Measurements from ENCODE around the gene EAF2. TPM values are rescaled to one million over a fixed set of nuclear protein-coding genes. Genes with fewer than 3 reads are reported as not detected.

Gene EAF2
- total and polyA plus RNA-seq, 5 experiments from 2014 or later: 9.6 to 21.4 (median 12.5) TPM

DNA sequence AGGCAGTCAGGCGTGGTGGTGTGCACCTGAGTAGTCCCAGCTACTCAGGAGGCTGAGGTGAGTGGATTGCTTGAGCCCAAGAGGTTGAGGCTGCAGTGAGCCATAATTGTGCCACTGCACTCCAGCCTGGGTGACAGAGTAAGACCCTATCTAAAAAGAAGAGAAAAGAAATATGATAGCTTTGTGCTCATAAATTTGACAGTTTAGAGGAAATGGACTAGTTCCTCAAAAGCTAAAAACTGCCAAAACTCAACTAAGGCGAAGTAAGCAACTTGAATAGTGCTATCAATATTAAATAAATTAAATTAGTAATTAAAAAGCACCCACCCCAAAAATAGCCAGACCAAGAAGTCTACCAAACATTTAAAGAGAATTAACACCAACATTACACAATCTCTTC, 34.7 kb downstream of the EAF2 start:
- POLR2A ChIA-PET: no interaction called here
- no peak overlapping the region for H3K4me3 Mint-ChIP-seq
- no peak overlapping the region for H3K27ac Mint-ChIP-seq
- H3K36me3 Mint-ChIP-seq: peaks cover 11 to 15% (median 13%) of the 10 kb centered on the region in 3 donors
- ATAC-seq (no peak), DNase-seq (no peak)
- H3K27me3 Mint-ChIP-seq: no peaks in the 10 kb centered on the region
- no peaks in the 10 kb centered on the region for H3K9me3 Mint-ChIP-seq
- peaks cover 0 to 18% (median 0%) of the 10 kb centered on the region in 4 donors for H3K4me1 Mint-ChIP-seq

- ATAC-seq: no peak
- H3K4me1 Mint-ChIP-seq: peaks cover 0 to 18% (median 0%) of the 10 kb centered on the region in 4 donors
- DNase-seq: no peak
- no peaks in the 10 kb centered on the region for H3K9me3 Mint-ChIP-seq
- H3K4me3 Mint-ChIP-seq: no peak overlapping the region
- H3K27ac Mint-ChIP-seq: no peak overlapping the region
- peaks cover 11 to 15% (median 13%) of the 10 kb centered on the region in 3 donors for H3K36me3 Mint-ChIP-seq
- no peaks in the 10 kb centered on the region for H3K27me3 Mint-ChIP-seq
- POLR2A ChIA-PET: no interaction called here
Observed at GRCh38 chr3:121870717-121871116, 35.7 kb downstream of the EAF2 start.

- H3K9me3 Mint-ChIP-seq: no peaks in the 10 kb centered on the region
- ATAC-seq: no peak
- no peaks in the 10 kb centered on the region for H3K27me3 Mint-ChIP-seq
- no peak overlapping the region for H3K4me3 Mint-ChIP-seq
- no peak overlapping the region for H3K27ac Mint-ChIP-seq
- peaks cover 11 to 13% (median 12%) of the 10 kb centered on the region in 3 donors for H3K36me3 Mint-ChIP-seq
- POLR2A ChIA-PET: no interaction called here
- no peak for DNase-seq
- peaks cover 0 to 18% (median 0%) of the 10 kb centered on the region in 4 donors for H3K4me1 Mint-ChIP-seq
Observed at GRCh38 chr3:121871430-121871829, 36.4 kb downstream of the EAF2 start.

GRCh38 chr3:121878411-121878810, 43.4 kb downstream of the EAF2 start:
- Mint-ChIP-seq H3K9me3 (no peaks in the 10 kb centered on the region), H3K27ac (peak overlapping the region in 1 of 10 donors; percentile 82), H3K4me3 (no peak overlapping the region), H3K36me3 (peaks cover 0 to 9% (median 3%) of the 10 kb centered on the region in 3 donors), H3K4me1 (no peaks in the 10 kb centered on the region), H3K27me3 (no peaks in the 10 kb centered on the region)
- no peak for ATAC-seq
- POLR2A ChIA-PET: no interaction called here
- no peak for DNase-seq

DNA sequence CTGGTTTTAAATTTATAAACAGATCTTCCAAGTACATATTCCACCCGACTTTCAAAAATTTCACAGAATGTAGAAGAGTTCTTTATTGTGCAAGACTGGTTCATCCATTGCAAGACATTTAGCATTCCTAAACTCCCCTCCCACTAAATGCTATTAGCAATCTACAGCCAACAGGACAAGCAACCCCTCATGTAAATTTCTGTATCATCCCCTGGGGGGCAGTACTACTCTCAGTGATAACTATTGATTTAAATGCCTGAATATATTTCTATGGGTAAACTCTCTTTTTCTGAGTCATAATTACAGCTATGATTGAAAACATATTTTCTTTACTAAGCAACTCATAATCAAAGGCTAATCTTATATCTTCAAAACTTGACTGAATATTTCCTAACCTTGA, 48.5 kb downstream of the EAF2 start:
- no peak overlapping the region for H3K27ac Mint-ChIP-seq
- ATAC-seq: no peak
- H3K4me3 Mint-ChIP-seq: no peak overlapping the region
- no peak for DNase-seq
- POLR2A ChIA-PET: no interaction called here
- H3K9me3 Mint-ChIP-seq: no peaks in the 10 kb centered on the region
- no peaks in the 10 kb centered on the region for H3K27me3 Mint-ChIP-seq
- no peaks in the 10 kb centered on the region for H3K4me1 Mint-ChIP-seq
- peaks cover 0 to 8% (median 3%) of the 10 kb centered on the region in 3 donors for H3K36me3 Mint-ChIP-seq

DNA sequence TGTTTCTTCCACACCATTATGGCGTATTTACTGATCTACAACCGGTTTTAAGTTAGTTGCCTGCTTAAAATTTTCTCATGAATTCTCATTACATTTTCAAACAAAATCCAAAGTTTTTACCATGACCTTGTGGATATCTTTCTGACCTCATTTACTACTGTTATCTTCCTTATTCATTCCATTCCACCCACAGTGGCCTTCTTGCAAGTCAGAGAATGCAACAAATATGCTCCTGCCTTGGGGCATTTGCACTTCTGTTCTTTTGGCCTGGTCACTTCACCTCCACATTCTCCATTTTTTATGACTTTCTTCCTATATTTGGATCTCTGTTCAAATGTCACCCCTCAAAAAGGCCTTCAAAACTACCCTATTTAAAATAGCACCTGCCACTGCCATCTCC, 50.4 kb downstream of the EAF2 start:
- Mint-ChIP-seq H3K4me3 (no peak overlapping the region), H3K9me3 (no peaks in the 10 kb centered on the region), H3K4me1 (no peaks in the 10 kb centered on the region), H3K27me3 (no peaks in the 10 kb centered on the region), H3K27ac (no peak overlapping the region), H3K36me3 (peaks cover 0 to 8% (median 1%) of the 10 kb centered on the region in 3 donors)
- DNase-seq (no peak), ATAC-seq (no peak)
- POLR2A ChIA-PET: no interaction called here

DNA sequence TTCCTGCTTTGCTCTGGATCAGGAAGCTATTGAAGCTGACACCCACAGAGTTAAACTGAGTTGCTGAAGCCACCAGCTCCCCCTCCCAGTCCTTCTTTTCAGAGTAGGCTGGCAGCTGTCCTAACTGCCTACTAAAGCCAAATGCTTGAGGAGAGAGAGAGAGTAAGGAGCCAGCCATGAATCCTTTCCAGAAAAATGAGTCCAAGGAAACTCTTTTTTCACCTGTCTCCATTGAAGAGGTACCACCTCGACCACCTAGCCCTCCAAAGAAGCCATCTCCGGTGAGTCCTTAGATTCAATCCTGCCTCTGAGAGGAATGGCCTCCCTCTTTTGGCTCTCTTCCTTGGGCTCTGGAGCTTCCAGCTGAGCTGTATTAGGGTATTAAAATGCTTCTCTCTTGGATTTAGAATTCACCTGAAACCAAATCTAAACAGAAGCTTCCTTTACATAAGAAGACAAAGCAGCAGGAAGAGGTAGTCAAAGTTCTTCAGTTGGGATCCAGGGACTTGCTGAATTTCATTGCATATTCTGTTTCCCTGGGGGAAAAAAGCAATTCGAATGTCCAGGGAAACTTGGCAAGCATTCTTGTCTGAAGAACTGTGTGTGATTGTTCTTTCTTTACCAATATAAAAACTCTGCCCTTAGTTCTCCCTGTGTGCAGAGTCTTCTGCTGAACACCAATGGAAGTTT, 59.4 kb downstream of the EAF2 start, which contains the start of gene SLC15A2:
Gene SLC15A2 (plus strand): TSS at position 101 of the 690 bp plus-strand sequence. CDS start 76 bp downstream, at position 177.
- POLR2A ChIA-PET: no interaction called here

GRCh38 chr3:121895121-121895520, 60.1 kb downstream of the EAF2 start:
- DNase-seq (no peak), ATAC-seq (no peak)
- peaks cover 0 to 16% (median 5%) of the 10 kb centered on the region in 3 donors for H3K36me3 Mint-ChIP-seq
- POLR2A ChIA-PET: no interaction called here
- no peak overlapping the region for H3K27ac Mint-ChIP-seq
- H3K9me3 Mint-ChIP-seq: no peaks in the 10 kb centered on the region
- H3K4me1 Mint-ChIP-seq: no peaks in the 10 kb centered on the region
- H3K4me3 Mint-ChIP-seq: no peak overlapping the region
- no peaks in the 10 kb centered on the region for H3K27me3 Mint-ChIP-seq

More for the DNA sequence above, 59.4 kb downstream of the EAF2 start, which contains the start of gene SLC15A2:
- no peak within 1 kb of the TSS for H3K27ac Mint-ChIP-seq
- peaks cover 0 to 16% (median 5%) of the 10 kb centered on the region in 3 donors for H3K36me3 Mint-ChIP-seq
- no peak for DNase-seq
- H3K4me1 Mint-ChIP-seq: no peaks in the 10 kb centered on the region
- no peak for ATAC-seq
- H3K9me3 Mint-ChIP-seq: no peaks in the 10 kb centered on the region
- no peaks in the 10 kb centered on the region for H3K27me3 Mint-ChIP-seq
- H3K4me3 Mint-ChIP-seq: no peak within 1 kb of the TSS

DNA sequence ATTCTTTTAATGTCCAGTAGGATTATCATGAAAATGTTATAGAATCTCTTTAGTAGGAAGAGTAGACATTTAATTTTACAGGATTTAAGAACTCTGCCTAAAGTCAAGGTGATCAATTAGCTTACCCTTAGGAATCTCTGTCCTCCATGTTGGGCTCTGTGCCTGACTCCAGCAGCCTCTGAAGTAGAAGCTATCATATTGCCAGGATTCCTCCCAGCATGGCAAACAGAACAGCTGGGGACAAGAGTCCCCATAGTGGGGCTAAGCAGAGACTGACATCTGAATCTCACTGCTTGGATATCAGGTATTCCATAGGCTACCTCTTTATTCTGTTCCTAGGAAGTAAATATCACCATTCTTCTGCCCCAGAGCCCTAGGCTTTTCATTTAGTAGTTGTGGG, 60.7 kb downstream of the EAF2 start:
- POLR2A ChIA-PET: no interaction called here
- H3K4me3 Mint-ChIP-seq: no peak overlapping the region
- no peak overlapping the region for H3K27ac Mint-ChIP-seq
- H3K9me3 Mint-ChIP-seq: no peaks in the 10 kb centered on the region
- no peak for DNase-seq
- no peaks in the 10 kb centered on the region for H3K27me3 Mint-ChIP-seq
- no peak for ATAC-seq
- H3K36me3 Mint-ChIP-seq: peaks cover 0 to 16% (median 5%) of the 10 kb centered on the region in 3 donors
- no peaks in the 10 kb centered on the region for H3K4me1 Mint-ChIP-seq

DNA sequence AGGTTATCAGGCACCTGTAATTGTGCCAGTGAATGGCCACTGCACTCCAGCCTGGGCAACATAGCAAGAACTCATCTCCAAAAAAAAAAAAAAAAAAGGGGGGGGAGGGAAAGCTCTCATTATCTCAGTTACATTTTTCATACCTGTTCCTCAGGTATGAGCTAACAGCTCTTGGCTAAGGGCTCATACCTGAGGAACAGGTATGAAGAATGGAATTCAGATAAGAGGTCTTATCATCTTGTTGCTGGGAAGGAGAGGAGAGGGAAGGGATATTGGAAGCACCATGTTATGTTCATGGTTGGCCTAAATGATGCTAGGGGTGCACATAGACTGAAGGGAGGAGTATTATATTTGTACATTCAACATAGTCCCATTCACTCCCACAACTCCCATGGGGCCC, 61.8 kb downstream of the EAF2 start:
- H3K36me3 Mint-ChIP-seq: peaks cover 0 to 16% (median 5%) of the 10 kb centered on the region in 3 donors
- H3K4me1 Mint-ChIP-seq: no peaks in the 10 kb centered on the region
- POLR2A ChIA-PET: no interaction called here
- no peak overlapping the region for H3K27ac Mint-ChIP-seq
- ATAC-seq (no peak), DNase-seq (no peak)
- no peaks in the 10 kb centered on the region for H3K9me3 Mint-ChIP-seq
- no peaks in the 10 kb centered on the region for H3K27me3 Mint-ChIP-seq
- H3K4me3 Mint-ChIP-seq: no peak overlapping the region

GRCh38 chr3:121897296-121897695, 62.3 kb downstream of the EAF2 start:
- Mint-ChIP-seq H3K4me3 (no peak overlapping the region), H3K27me3 (no peaks in the 10 kb centered on the region), H3K36me3 (peaks cover 0 to 17% (median 5%) of the 10 kb centered on the region in 3 donors), H3K4me1 (no peaks in the 10 kb centered on the region), H3K27ac (no peak overlapping the region), H3K9me3 (peaks cover 0 to under 1% (median 0%) of the 10 kb centered on the region in 9 donors)
- no peak for DNase-seq
- ATAC-seq: no peak
- POLR2A ChIA-PET: no interaction called here

DNA sequence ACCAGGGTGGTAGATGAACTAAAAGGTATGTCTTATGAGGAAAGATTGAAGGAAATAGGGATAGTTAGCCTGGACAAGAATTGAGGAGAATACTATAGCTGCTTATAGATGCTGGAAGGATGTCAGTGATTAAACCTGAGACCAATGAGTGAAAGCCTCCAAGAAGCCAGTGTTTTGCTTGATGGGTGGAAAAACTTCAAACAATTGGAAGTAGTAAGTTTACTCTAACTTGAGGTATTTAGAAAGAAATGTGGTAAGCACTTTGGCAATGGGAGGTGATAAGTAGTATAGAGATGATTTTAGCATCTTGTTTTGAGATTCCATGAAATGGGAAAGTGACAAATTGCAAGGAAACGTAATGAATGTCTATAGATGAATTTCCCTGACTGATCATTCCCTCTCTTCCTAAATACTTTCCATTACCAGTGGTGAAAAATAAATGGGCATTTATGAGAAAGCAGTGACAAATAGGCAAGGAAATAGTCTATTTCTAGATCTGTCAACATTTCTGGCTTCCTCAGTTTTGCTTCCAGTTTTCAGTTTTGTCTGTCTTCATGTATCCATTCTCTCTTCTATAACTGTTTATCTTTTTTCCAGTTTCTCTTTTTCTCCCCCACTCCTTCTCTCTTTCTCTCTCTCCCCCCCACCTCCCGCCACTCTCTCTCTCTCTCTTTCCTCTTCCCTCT, 78.4 kb downstream of the EAF2 start:
- Mint-ChIP-seq H3K4me1 (peaks cover 0 to 2% (median under 1%) of the 10 kb centered on the region in 4 donors), H3K4me3 (no peak overlapping the region), H3K27me3 (no peaks in the 10 kb centered on the region), H3K27ac (no peak overlapping the region), H3K36me3 (peaks cover 22 to 30% (median 25%) of the 10 kb centered on the region in 3 donors), H3K9me3 (peaks cover 0 to 8% (median 2%) of the 10 kb centered on the region in 9 donors)
- ATAC-seq (no peak), DNase-seq (no peak)
- POLR2A ChIA-PET: no interaction called here

All from naive thymus-derived CD8-positive, alpha-beta T cell (primary cell).